Measurements from ENCODE around the gene NPY1R. TPM values are rescaled to one million over a fixed set of nuclear protein-coding genes. Genes with fewer than 3 reads are reported as not detected.

The NPY1R gene
- polyA plus RNA-seq, 3 donors, result 16.0 to 21.2 (median 19.4) TPM

DNA sequence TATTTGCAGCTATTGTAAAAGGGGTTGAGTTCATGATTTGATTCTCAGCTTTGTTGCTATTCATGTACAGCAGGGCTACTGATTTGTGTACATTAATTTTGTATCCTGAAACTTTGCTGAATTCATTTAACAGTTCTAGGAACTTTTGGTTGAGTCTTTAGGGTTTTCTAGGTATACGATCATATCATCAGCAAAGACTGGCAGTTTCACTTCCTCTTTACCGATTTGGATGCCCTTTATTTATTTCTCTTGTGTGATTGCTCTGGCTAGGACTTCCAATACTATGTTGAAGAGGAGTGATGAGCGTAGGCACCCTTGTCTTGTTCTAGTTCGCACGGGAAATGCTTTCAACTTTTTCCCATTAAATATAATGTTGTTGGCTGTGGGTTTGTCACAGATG, 48.1 kb downstream of the NPY1R start:
- no peak for DNase-seq

DNA sequence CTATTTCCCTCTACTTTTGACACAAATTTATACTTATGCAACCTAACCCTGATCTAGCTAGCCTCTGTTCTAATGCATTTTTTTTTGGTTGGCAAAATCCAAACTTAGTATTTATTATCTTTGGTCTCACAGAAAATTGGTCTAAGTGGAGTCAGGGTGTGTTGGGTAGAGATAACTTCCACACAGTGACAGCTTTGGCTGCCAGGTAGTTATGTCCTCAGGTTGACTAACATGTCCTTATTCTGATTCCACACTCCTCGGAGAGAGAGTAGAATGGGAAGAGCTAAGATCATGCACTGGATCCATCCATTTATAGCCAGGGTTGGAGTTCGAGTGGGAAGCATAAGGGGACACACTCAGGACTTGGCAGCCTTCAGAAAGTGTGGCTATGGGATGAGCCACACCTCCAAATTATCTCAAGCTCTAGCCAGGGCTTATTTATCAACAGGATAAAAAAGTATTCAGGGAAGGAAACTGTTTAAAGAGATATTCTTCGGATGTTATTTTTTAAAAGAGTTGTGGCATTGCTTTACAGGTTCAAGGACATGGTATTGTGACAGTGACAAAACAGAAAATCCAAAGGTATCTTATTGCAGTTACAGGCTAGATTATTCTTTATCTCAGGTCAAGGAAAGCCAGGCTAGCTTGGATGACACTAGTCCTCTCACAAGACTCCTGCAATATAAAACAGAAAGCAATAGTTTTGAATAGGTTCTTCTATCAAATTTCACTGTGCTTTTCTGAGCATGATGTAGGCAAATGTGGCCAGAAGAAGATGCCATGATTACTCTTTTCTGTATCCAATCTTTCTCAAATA, 51.5 kb downstream of the NPY1R start:
- no peak for DNase-seq

DNA sequence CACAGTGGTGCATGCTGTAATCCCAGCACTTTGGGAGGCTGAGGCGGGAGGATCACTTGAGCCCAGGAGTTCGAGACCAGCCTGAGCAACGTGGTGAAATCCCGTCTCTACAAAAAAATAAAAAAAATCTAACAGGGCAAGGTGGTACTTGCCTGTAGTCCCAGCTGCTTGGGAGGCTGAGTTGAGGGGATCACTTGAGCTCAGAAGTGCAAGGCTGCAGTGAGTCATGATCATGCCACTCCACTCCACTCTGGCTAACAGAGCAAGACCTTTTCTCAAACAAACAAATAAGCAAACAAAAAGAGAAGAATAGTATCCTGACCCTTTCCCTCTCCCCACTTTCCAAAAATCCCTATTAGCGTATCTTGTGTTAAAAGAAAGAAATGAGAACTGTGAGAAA, 52.7 kb downstream of the NPY1R start:
- DNase-seq, result no peak

DNA sequence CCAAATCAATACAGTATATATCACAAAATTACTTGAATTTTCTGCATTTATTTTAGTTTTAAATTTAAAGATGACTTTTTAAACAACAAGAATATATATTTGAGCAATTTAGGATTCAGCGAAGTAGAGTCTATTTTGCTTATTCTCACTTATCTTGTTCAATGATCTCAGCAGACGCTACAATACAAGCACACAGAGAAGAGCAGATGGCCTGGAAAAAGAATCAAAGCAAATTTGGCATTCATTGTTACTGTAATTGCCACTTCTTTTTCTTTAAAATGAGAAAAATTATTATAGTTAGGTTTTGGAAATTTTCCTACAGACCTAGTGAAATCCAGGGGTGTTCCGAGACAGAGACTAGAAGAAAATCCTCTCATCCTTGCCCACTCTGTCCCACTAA, 57.5 kb downstream of the NPY1R start:
- DNase-seq, result no peak

Other genes starting within 250 kb of the NPY1R start
- gene NAF1, start 165.7 kb downstream of the NPY1R start, polyA plus RNA-seq (ENCODE audit: insufficient read length in 3 of 3), result 10 to 100 TPM; 19.5 to 27.2 (median 26.7) TPM
- 1 to 10 TPM; 3.7 to 4.1 (median 3.9) TPM for gene NPY5R, start 11.3 kb upstream of the NPY1R start, polyA plus RNA-seq (ENCODE audit: insufficient read length in 3 of 3)
- under 1 TPM in 1 of 3 donors, not detected in 2; 0.09 TPM for gene TKTL2, start 141.2 kb upstream of the NPY1R start, polyA plus RNA-seq (ENCODE audit: insufficient read length in 3 of 3)
- 10 to 100 TPM; 30.2 to 36.9 (median 34.9) TPM for gene TMA16, start 162.1 kb upstream of the NPY1R start, polyA plus RNA-seq (ENCODE audit: insufficient read length in 3 of 3)